ENCODE measurements around the gene AAR2.

AAR2 gene

GRCh38 chr20:36262440-36262839 lies 26.2 kb downstream of the AAR2 start:
- ATAC-seq, result no peak

GRCh38 chr20:36264426-36265246 lies 28.4 kb downstream of the AAR2 start:
- no peak for ATAC-seq

DNA sequence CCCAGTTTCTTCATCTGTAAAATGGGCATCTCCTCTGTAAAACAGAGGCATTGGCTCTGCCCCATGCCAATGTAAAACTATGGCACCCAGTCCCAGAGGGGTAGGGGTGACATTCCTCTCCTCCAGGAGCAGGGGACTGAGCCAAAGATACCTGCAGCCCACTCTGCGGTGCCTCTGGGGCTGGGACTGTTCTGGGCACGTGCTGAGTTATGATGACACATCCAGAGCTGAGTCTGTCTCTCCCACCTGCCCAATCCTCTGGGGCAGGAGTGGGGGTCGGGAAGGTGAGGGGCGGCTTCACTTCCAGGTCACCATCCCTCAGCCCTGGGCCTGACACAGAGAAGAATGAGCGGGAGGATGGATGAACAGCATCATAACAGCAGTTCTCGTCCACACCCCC lies 29.9 kb downstream of the AAR2 start:
- ATAC-seq, result no peak

- ATAC-seq, result no peak
These were observed 31.5 kb downstream of the AAR2 start for GRCh38 chr20:36267605-36268381.

- no peak for ATAC-seq
These were observed 32.4 kb downstream of the AAR2 start for GRCh38 chr20:36268440-36269342.

GRCh38 chr20:36269507-36269906 lies 33.2 kb downstream of the AAR2 start:
- ATAC-seq, result no peak

GRCh38 chr20:36270744-36271638 lies 34.7 kb downstream of the AAR2 start:
- no peak for ATAC-seq

DNA sequence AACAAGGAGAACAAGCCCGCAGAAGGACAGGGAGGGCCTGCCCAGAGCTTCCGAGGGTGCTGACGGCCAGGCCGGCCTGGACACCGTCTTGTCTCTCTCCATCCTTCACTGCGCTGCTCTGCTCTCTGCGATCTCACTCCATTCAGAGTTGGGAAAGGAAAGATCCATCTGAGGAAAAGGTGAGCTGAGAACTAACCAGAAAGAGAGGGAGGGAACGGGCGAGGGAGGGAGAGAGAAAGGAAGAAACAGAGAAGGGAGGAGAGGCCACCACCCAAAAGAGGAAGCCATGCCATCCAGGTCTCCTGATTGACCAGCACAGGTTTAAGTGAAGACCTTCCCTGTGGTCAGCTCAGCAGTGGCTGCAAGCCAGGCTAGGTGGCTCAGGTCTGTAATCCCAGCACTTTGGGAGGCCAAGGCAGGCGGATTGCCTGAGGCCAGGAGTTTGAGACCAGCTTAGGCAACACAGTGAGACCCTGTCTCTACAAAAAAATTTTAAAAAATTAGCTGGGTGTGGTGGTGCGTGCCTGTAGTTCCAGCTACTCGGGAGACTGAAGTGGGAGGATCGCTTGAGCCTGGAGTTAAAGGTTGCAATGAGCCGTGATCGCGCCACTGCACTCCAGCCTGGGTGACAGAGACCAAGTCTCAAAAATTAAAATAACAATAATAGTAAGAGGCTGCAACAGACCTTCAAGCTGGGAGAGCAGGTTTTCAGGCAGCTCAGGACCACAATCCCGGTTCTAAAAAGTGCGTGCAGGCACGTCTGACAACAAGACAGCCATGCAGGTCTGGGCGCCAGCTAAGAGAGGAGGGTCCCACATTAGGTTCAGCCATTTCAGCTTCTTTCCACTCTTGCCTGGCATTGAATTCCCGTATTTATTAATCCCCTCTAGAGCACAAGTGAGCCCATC lies 35.6 kb downstream of the AAR2 start:
- no peak for ATAC-seq

DNA sequence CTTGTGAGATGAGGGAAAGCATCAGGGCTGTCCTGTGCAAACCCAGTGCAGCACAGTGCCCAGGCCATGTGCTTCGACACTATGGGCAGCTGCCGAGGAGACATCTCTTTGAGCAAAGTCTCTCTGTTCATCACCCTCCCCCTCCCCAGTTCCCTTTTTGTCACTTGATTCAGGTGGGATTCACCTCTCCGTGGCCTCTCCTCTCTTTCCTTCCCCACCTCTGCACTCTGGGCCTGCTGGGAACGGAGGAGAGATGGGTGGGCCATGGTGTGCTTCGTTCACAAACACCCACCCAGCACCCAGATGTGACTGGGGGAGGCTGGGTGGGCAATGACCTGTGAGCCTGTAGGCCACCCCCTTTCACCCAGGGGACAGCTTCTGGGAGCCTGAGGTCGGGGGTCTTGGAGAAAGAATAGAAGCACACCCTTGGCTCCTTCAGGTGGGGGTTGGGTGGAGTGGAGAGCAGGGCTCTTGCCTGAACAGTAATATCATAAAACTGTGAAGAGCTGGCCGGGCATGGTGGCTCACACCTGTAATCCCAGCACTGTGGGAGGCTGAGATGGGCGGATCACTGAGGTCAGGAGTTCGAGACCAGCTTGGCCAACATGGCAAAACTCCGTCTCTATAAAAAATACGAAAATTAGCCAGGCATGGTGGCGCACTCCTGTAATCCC lies 36.4 kb downstream of the AAR2 start:
- no peak for ATAC-seq

- no peak for ATAC-seq
These were observed 37.3 kb downstream of the AAR2 start for GRCh38 chr20:36273414-36274180.

- ATAC-seq, result no peak
These were observed 38.0 kb downstream of the AAR2 start for GRCh38 chr20:36274181-36274841.

DNA sequence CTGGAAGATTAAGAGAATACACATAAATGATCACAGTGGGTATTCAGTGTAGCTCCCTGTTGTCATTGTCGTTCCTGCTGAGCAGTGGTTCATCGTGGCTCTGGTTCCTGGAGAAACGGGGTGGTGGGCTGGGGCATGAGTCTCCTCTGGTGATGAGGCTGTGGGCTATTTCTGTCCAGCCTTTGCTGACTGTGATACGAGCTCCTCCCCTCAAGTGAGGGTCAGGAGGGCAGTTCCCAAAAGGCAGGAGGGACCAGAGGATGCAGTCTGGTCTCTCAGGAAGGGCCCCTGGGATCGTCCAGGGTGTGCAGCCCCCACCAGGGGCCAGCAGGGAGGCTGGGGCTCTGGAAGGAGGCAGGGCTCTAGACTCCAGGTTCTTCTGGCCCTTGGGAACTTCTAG lies 38.7 kb downstream of the AAR2 start:
- ATAC-seq, result no peak

DNA sequence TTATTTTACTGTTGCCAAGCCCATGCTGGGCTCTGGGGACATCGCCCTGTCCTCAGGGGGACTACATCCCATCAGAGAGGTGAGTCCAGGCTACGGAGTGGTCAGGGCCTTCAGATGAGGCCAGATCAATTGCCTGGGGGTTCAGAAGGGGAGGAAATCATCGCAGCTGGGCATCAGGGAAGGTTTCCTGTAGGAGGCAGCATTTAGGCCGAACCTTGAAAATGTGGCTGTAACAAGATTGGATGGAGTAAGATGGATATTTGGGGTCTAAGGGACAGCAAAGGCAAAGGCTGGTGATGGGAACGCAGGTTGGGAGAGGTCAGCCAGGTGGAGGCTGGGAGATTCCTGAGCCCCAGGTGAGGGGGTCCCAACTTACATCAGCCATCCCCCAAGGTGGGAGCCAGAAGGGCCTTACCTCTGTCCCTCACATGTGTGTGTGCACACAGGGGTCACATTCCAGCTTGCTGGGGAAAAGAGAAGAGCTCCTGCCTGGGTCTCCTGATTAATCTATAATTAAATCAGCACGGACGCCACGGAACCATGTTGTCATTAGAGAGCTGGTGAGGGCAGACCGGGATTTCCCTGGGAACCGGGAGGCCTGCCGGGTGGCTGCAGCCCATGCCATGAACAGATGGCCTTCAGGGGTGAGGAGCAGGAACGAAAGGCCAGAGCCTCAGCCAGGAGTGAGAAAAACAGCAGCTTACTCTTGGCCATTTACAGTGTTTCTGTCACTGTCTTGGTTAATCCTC lies 39.3 kb downstream of the AAR2 start:
- no peak for ATAC-seq

DNA sequence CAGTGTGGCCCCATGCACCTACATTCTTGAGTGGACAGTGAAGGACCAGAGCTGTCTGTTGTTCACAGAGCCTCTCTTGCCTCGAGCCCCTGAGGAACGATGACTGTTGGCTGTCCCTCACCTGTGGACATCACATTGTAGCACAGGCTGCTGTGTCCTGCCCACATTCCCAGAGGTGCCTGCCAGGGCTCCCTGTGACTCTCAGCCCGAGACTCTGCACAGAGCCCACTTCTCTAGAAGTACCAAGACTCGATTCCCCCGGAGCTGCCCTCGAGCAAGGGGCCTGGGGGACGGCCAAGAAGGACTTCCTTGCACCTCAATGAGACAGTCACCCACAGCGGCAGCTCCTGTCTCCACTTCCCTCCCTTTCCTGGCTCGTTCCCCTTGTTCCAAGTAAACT lies 41.3 kb downstream of the AAR2 start:
- no peak for ATAC-seq

GRCh38 chr20:36279362-36279761 lies 43.1 kb downstream of the AAR2 start:
- ATAC-seq, result no peak

DNA sequence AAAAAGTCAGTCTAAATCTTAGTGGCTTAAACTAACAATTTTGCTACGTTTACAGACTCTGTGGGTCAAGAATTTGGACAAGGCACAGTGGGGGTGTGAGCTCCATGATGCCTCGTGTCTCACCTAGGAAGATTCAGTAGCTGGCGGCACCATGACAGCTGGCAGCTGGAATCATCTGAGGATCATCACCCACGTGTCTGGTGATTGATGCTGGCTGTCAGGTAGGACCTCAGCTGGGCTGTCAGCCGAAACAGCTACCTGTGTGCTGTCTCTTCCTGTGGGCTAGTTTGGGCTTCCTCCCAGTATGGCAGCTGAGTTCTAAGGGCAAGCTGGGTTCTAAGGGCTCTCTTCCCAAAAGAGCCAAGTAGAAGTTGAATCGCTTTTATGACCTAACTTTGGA lies 43.5 kb downstream of the AAR2 start:
- no peak for ATAC-seq

DNA sequence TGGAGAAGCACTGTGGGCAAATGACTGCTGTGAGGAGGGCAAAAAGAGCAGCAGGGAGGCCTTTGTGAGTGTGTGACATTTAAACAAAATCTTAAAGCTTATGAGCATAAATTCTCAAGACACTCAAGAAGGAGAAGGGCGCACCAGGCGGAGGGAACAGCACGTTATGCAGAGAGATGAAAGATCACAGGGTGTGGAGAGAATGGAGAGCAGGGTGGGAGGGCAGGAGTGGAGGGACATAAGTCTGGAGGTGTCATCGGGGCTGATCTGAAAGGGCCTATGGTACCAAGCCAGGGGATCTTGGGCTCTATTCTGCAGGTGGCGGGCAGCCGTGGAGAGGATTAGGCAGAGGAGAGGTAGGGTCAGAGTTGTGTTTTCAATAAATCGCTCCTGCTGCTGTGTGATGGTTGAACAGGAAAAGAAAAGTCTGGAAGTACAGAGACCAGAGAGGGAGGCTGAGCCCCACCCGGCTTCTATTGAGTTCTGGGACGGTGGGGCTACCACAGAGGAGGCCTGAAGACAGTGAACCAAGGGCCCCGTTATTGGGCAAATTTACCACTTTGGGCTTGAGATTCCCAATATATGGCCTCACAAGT lies 45.6 kb downstream of the AAR2 start:
- ATAC-seq, result no peak

DNA sequence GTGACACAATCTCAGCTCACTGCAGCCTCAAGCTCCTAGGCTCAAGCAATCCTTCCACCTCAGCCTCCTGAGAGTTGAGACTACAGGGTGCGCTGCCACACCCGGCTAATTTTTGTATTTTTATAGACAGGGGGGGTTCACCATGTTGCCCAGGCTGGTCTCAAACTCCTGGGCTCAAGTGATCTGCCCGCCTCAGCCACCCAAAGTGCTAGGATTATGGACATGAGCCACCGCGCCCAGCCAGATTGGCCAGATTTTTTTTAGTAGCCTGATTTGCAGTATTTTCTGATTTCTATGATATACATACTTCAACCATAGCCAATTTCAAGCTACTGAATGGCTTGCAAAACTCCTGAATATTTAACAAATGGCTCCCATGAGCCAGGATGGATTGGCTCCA lies 48.5 kb downstream of the AAR2 start:
- no peak for ATAC-seq
